Naive thymus-derived CD4-positive, alpha-beta T cell (primary cell): Measurements from ENCODE around the gene STAC3. TPM values are rescaled to one million over a fixed set of nuclear protein-coding genes. Genes with fewer than 3 reads are reported as not detected.

ENCODE experiments used
- microRNA-seq: library from miRNA; unstranded; fragments of <30 nt; microRNA quantifications from one replicate; pipeline ENCODE4 v1.2.0, GENCODE V29; 2022; ENCODE audit warnings: borderline microRNAs expressed
- polyA plus RNA-seq, 2 donors: library from polyadenylated mRNA; unstranded; fragments of 300-500 nt; fragmentation: Illumina TruSeq; gene quantifications; one replicate each; pipeline ENCODE4 v1.2.3, GENCODE V29; 2021
- total RNA-seq, 6 experiments: library from RNA in 5 of 6; stranded (reverse) in 5 of 6; gene quantifications; 1 replicate in 5 of 6; 2 replicates in 1 of 6; pipeline ENCODE4 v1.2.3 and lab custom pipeline; 2021 to 2026

Gene STAC3
- total and polyA plus RNA-seq, 7 experiments from 2014 or later, result 2.5 to 7.3 (median 5.6) TPM; not detected in 2

Small RNA genes lying within 50 kb of the gene (microRNA-seq; reads per million reads assigned to microRNA genes)
- gene MIR1228, result not detected

Other genes starting within 250 kb of the STAC3 start
- gene ZBTB39, start 244.6 kb downstream of the STAC3 start, total RNA-seq, result 10 to 100 TPM in 3 of 5 experiments, 1 to 10 TPM in 2; 5.8 to 12.9 (median 10.7) TPM
- gene ZBTB39, start 244.6 kb downstream of the STAC3 start, polyA plus RNA-seq, result 1 to 10 TPM; 2.2 to 3.2 TPM
- 1 to 10 TPM in 1 of 5 experiments, under 1 TPM in 3, not detected in 1; 0.49 to 1.1 (median 0.74) TPM for gene TAC3, start 234.7 kb downstream of the STAC3 start, total RNA-seq
- not detected for gene TAC3, start 234.7 kb downstream of the STAC3 start, polyA plus RNA-seq
- 1 to 10 TPM; 1.3 to 2.3 (median 1.9) TPM for gene MYO1A, start 201.1 kb downstream of the STAC3 start, total RNA-seq
- under 1 TPM; 0.56 to 0.68 TPM for gene MYO1A, start 201.1 kb downstream of the STAC3 start, polyA plus RNA-seq
- gene NEMP1, start 172.4 kb downstream of the STAC3 start, total RNA-seq, result 10 to 100 TPM; 13.1 to 47.6 (median 29.3) TPM
- gene NEMP1, start 172.4 kb downstream of the STAC3 start, polyA plus RNA-seq, result 1 to 10 TPM; 2.9 to 7.4 TPM
- 10 to 100 TPM in 3 of 5 experiments, 1 to 10 TPM in 2; 5.7 to 22.4 (median 15.5) TPM for gene NAB2, start 162.1 kb downstream of the STAC3 start, total RNA-seq
- 1 to 10 TPM in 1 of 2 donors, under 1 TPM in 1; 0.46 to 2.8 TPM for gene NAB2, start 162.1 kb downstream of the STAC3 start, polyA plus RNA-seq
- 100 to 1,000 TPM; 206 to 403 (median 294) TPM for gene STAT6, start 139.8 kb downstream of the STAC3 start, total RNA-seq
- 100 to 1,000 TPM in 1 of 2 donors, 10 to 100 TPM in 1; 99.3 to 104 TPM for gene STAT6, start 139.8 kb downstream of the STAC3 start, polyA plus RNA-seq
- gene LRP1, start 122.7 kb downstream of the STAC3 start, total RNA-seq, result 100 to 1,000 TPM in 1 of 5 experiments, 10 to 100 TPM in 3, under 1 TPM in 1; 0.58 to 119 (median 14.8) TPM
- gene LRP1, start 122.7 kb downstream of the STAC3 start, polyA plus RNA-seq, result 1 to 10 TPM in 1 of 2 donors, under 1 TPM in 1; 0.72 to 1.2 TPM
- gene LRP1-AS, start 103.6 kb downstream of the STAC3 start, total RNA-seq, result not detected
- not detected for gene LRP1-AS, start 103.6 kb downstream of the STAC3 start, polyA plus RNA-seq
- under 1 TPM in 1 of 5 experiments, not detected in 4; 0.31 TPM for gene NXPH4, start 34.4 kb downstream of the STAC3 start, total RNA-seq
- not detected for gene NXPH4, start 34.4 kb downstream of the STAC3 start, polyA plus RNA-seq
- gene SHMT2, start 21.5 kb downstream of the STAC3 start, total RNA-seq, result 100 to 1,000 TPM in 1 of 5 experiments, 10 to 100 TPM in 4; 21.7 to 175 (median 36.1) TPM
- 10 to 100 TPM; 29.7 to 40.4 TPM for gene SHMT2, start 21.5 kb downstream of the STAC3 start, polyA plus RNA-seq
- 100 to 1,000 TPM in 4 of 5 experiments, 10 to 100 TPM in 1; 74.9 to 145 (median 120) TPM for gene R3HDM2, start 179.9 kb upstream of the STAC3 start, total RNA-seq
- 10 to 100 TPM; 13.7 to 25.8 TPM for gene R3HDM2, start 179.9 kb upstream of the STAC3 start, polyA plus RNA-seq
- under 1 TPM in 1 of 5 experiments, not detected in 4; 0.16 TPM for gene INHBC, start 183.6 kb upstream of the STAC3 start, total RNA-seq
- gene INHBC, start 183.6 kb upstream of the STAC3 start, polyA plus RNA-seq, result not detected
- gene INHBE, start 204.1 kb upstream of the STAC3 start, total RNA-seq, result under 1 TPM in 1 of 5 experiments, not detected in 4; 0.12 TPM
- gene INHBE, start 204.1 kb upstream of the STAC3 start, polyA plus RNA-seq, result not detected
- 1 to 10 TPM in 2 of 5 experiments, under 1 TPM in 3; 0.39 to 1.4 (median 0.45) TPM for gene GLI1, start 208.6 kb upstream of the STAC3 start, total RNA-seq
- not detected for gene GLI1, start 208.6 kb upstream of the STAC3 start, polyA plus RNA-seq
- 100 to 1,000 TPM; 201 to 366 (median 347) TPM for gene ARHGAP9, start 228.7 kb upstream of the STAC3 start, total RNA-seq
- gene ARHGAP9, start 228.7 kb upstream of the STAC3 start, polyA plus RNA-seq, result 100 to 1,000 TPM; 198 to 283 TPM
- gene MARS1, start 236.9 kb upstream of the STAC3 start, total RNA-seq, result 100 to 1,000 TPM; 178 to 229 (median 197) TPM
- 100 to 1,000 TPM in 1 of 2 donors, 10 to 100 TPM in 1; 86.0 to 118 TPM for gene MARS1, start 236.9 kb upstream of the STAC3 start, polyA plus RNA-seq